ENCODE data around the gene SLC45A3. TPM values are rescaled to one million over a fixed set of nuclear protein-coding genes. Genes with fewer than 3 reads are reported as not detected.
A peak's percentile ranks its signal among the peaks of the same experiment; 100 is the strongest.

Gene SLC45A3
- polyA plus RNA-seq, 1 experiment, result 1.7 TPM

GRCh38 chr1:205662135-205662738, 18.1 kb downstream of the SLC45A3 start:
- POLR2A ChIA-PET, result no interaction called here
- DNase-seq (ENCODE audit: low read depth, low spot score), result no peak
- CTCF ChIA-PET, result interaction anchor here (0.6 to 12.9 kb wide), 4 partner anchors 16 to 315 kb away, joined by 3 to 489 read pairs (median 202); no protein-coding TSS in a partner anchor

GRCh38 chr1:205661429-205662134, 18.7 kb downstream of the SLC45A3 start:
- no peak overlapping the region for H3K27ac ChIP-seq (ENCODE audit: low read depth, low read length)
- ChIA-PET CTCF (interaction anchor here (0.6 to 12.9 kb wide), 6 partner anchors 16 to 317 kb away, joined by 5 to 489 read pairs (median 166); no protein-coding TSS in a partner anchor), POLR2A (no interaction called here)
- H3K4me3 ChIP-seq (ENCODE audit: low read depth, low read length), result no peak overlapping the region
- H3K27me3 ChIP-seq (ENCODE audit: control insufficient read depth, insufficient read depth, low read length), result no peaks in the 10 kb centered on the region
- no peak for TF ChIP-seq CTCF (IDR thresholded peaks at IDR 0.05; ENCODE audit: low read depth, low read length)
- H3K9me3 ChIP-seq (ENCODE audit: control insufficient read depth, insufficient read depth, low read length), result no peaks in the 10 kb centered on the region
- no peak for DNase-seq (ENCODE audit: low read depth, low spot score)

More at GRCh38 chr1:205662135-205662738, 18.1 kb downstream of the SLC45A3 start:
- Histone ChIP-seq H3K9me3 (ENCODE audit: control insufficient read depth, insufficient read depth, low read length) (no peaks in the 10 kb centered on the region), H3K4me3 (ENCODE audit: low read depth, low read length) (no peak overlapping the region), H3K27me3 (ENCODE audit: control insufficient read depth, insufficient read depth, low read length) (no peaks in the 10 kb centered on the region), H3K27ac (ENCODE audit: low read depth, low read length) (no peak overlapping the region)
- TF ChIP-seq CTCF (IDR thresholded peaks at IDR 0.05; ENCODE audit: low read depth, low read length), result no peak

- no peak overlapping the region for H3K27ac ChIP-seq (ENCODE audit: low read depth, low read length)
- H3K9me3 ChIP-seq (ENCODE audit: control insufficient read depth, insufficient read depth, low read length), result no peaks in the 10 kb centered on the region
- DNase-seq (ENCODE audit: low read depth, low spot score), result no peak
- no peak overlapping the region for H3K4me3 ChIP-seq (ENCODE audit: low read depth, low read length)
- ChIA-PET POLR2A (no interaction called here), CTCF (interaction anchor here (0.5 to 12.9 kb wide), 15 partner anchors 11 to 318 kb away, joined by 3 to 489 read pairs (median 25); no protein-coding TSS in a partner anchor)
- TF ChIP-seq CTCF (IDR thresholded peaks at IDR 0.05; ENCODE audit: low read depth, low read length), result no peak
- no peaks in the 10 kb centered on the region for H3K27me3 ChIP-seq (ENCODE audit: control insufficient read depth, insufficient read depth, low read length)
Observed at GRCh38 chr1:205660361-205660760, 19.9 kb downstream of the SLC45A3 start.

- peak; percentile 88 for TF ChIP-seq CTCF (IDR thresholded peaks at IDR 0.05; ENCODE audit: low read depth, low read length)
- Histone ChIP-seq H3K27me3 (ENCODE audit: control insufficient read depth, insufficient read depth, low read length) (no peaks in the 10 kb centered on the region), H3K27ac (ENCODE audit: low read depth, low read length) (no peak overlapping the region), H3K4me3 (ENCODE audit: low read depth, low read length) (no peak overlapping the region), H3K9me3 (ENCODE audit: control insufficient read depth, insufficient read depth, low read length) (no peaks in the 10 kb centered on the region)
- POLR2A ChIA-PET, result interaction anchor here (0.6 to 1.3 kb wide), 4 partner anchors 47 to 318 kb away, joined by 3 to 6 read pairs (median 4); no protein-coding TSS in a partner anchor
- DNase-seq (ENCODE audit: low read depth, low spot score), result no peak
- CTCF ChIA-PET, result interaction anchor here (0.6 to 12.9 kb wide), 68 partner anchors 9 to 449 kb away, joined by 3 to 489 read pairs (median 6); partner anchors contain the start of genes ELK4, SLC26A9 and SLC45A3
Observed at GRCh38 chr1:205658943-205659581, 21.2 kb downstream of the SLC45A3 start.

All from AG04450 (cell line).